ENCODE measurements around the gene FAM184B. TPM values are rescaled to one million over a fixed set of nuclear protein-coding genes. Genes with fewer than 3 reads are reported as not detected.

Gene FAM184B
- total RNA-seq, 1 donor from 2014 or later: not detected

- Histone ChIP-seq H4K20me1 (ENCODE audit: low read depth) (no peaks in the 10 kb centered on the region), H2AFZ (replicated peaks) (no peak overlapping the region), H3K9ac (no peak overlapping the region), H3K9me3 (ENCODE audit: low read depth) (no peaks in the 10 kb centered on the region), H3K4me1 (peaks cover 3% of the 10 kb centered on the region), H3K27ac (no peak overlapping the region), H3K27me3 (no peaks in the 10 kb centered on the region), H3F3A (ENCODE audit: low read depth) (no peaks in the 10 kb centered on the region), H3K4me2 (no peak overlapping the region), H3K79me2 (ENCODE audit: low read depth) (no peaks in the 10 kb centered on the region), H3K4me3 (no peak overlapping the region), H3K36me3 (no peaks in the 10 kb centered on the region)
- H3K4me3 Mint-ChIP-seq: no peak overlapping the region
- H3K27ac Mint-ChIP-seq: no peak overlapping the region
- DNase-seq (ENCODE audit: low spot score): no peak
- TF ChIP-seq EZH2 (IDR thresholded peaks at IDR 0.05) (no peak), EZH2phosphoT487 (IDR thresholded peaks at IDR 0.05) (no peak), CTCF (IDR thresholded peaks at IDR 0.05) (no peak)
- peaks cover 5% of the 10 kb centered on the region for H3K4me1 Mint-ChIP-seq
- H3K9me3 Mint-ChIP-seq: no peaks in the 10 kb centered on the region
- H3K27me3 Mint-ChIP-seq (ENCODE audit: insufficient read depth, low read depth): peaks cover 2% of the 10 kb centered on the region
- no peaks in the 10 kb centered on the region for H3K36me3 Mint-ChIP-seq
These were observed 123.6 kb downstream of the FAM184B start for GRCh38 chr4:17657849-17658248.

GRCh38 chr4:17657090-17657489, 124.3 kb downstream of the FAM184B start:
- Histone ChIP-seq H2AFZ (replicated peaks) (no peak overlapping the region), H3K4me3 (no peak overlapping the region)
- peaks cover 2% of the 10 kb centered on the region for H3K27me3 Mint-ChIP-seq (ENCODE audit: insufficient read depth, low read depth)

GRCh38 chr4:17654701-17655100, 126.7 kb downstream of the FAM184B start:
- H3F3A ChIP-seq (ENCODE audit: low read depth): no peaks in the 10 kb centered on the region
- no peak overlapping the region for H3K27ac Mint-ChIP-seq
- no peaks in the 10 kb centered on the region for H3K27me3 ChIP-seq
- no peaks in the 10 kb centered on the region for H3K9me3 Mint-ChIP-seq
- H3K4me2 ChIP-seq: no peak overlapping the region
- H3K4me3 ChIP-seq: no peak overlapping the region
- no peaks in the 10 kb centered on the region for H3K36me3 Mint-ChIP-seq
- no peaks in the 10 kb centered on the region for H3K36me3 ChIP-seq
- peaks cover 2% of the 10 kb centered on the region for H3K27me3 Mint-ChIP-seq (ENCODE audit: insufficient read depth, low read depth)
- no peak overlapping the region for H3K27ac ChIP-seq
- no peak overlapping the region for H2AFZ ChIP-seq (replicated peaks)
- no peaks in the 10 kb centered on the region for H3K9me3 ChIP-seq (ENCODE audit: low read depth)
- no peak overlapping the region for H3K4me3 Mint-ChIP-seq
- H3K79me2 ChIP-seq (ENCODE audit: low read depth): no peaks in the 10 kb centered on the region
- peaks cover 3% of the 10 kb centered on the region for H3K4me1 ChIP-seq
- peaks cover 5% of the 10 kb centered on the region for H3K4me1 Mint-ChIP-seq
- TF ChIP-seq EZH2phosphoT487 (IDR thresholded peaks at IDR 0.05) (no peak), EZH2 (IDR thresholded peaks at IDR 0.05) (no peak), CTCF (IDR thresholded peaks at IDR 0.05) (no peak)
- no peaks in the 10 kb centered on the region for H4K20me1 ChIP-seq (ENCODE audit: low read depth)
- DNase-seq (ENCODE audit: low spot score): no peak
- H3K9ac ChIP-seq: no peak overlapping the region

More at GRCh38 chr4:17657090-17657489, 124.3 kb downstream of the FAM184B start:
- Histone ChIP-seq H4K20me1 (ENCODE audit: low read depth) (no peaks in the 10 kb centered on the region), H3F3A (ENCODE audit: low read depth) (no peaks in the 10 kb centered on the region), H3K9me3 (ENCODE audit: low read depth) (no peaks in the 10 kb centered on the region), H3K27me3 (no peaks in the 10 kb centered on the region), H3K27ac (no peak overlapping the region), H3K4me2 (no peak overlapping the region), H3K36me3 (no peaks in the 10 kb centered on the region), H3K4me1 (peaks cover 3% of the 10 kb centered on the region), H3K79me2 (ENCODE audit: low read depth) (no peaks in the 10 kb centered on the region), H3K9ac (no peak overlapping the region)
- DNase-seq (ENCODE audit: low spot score): no peak
- no peak overlapping the region for H3K27ac Mint-ChIP-seq
- no peaks in the 10 kb centered on the region for H3K9me3 Mint-ChIP-seq
- H3K4me1 Mint-ChIP-seq: peaks cover 5% of the 10 kb centered on the region
- TF ChIP-seq EZH2phosphoT487 (IDR thresholded peaks at IDR 0.05): no peak
- no peak for TF ChIP-seq CTCF (IDR thresholded peaks at IDR 0.05)
- TF ChIP-seq EZH2 (IDR thresholded peaks at IDR 0.05): no peak
- no peaks in the 10 kb centered on the region for H3K36me3 Mint-ChIP-seq
- H3K4me3 Mint-ChIP-seq: no peak overlapping the region

Measured in neural progenitor cell (in vitro differentiated cells).